ENCODE measurements around the gene SKIDA1. TPM values are rescaled to one million over a fixed set of nuclear protein-coding genes. Genes with fewer than 3 reads are reported as not detected.

The SKIDA1 gene
- total RNA-seq, 1 donor from 2014 or later = 2.7 TPM

DNA sequence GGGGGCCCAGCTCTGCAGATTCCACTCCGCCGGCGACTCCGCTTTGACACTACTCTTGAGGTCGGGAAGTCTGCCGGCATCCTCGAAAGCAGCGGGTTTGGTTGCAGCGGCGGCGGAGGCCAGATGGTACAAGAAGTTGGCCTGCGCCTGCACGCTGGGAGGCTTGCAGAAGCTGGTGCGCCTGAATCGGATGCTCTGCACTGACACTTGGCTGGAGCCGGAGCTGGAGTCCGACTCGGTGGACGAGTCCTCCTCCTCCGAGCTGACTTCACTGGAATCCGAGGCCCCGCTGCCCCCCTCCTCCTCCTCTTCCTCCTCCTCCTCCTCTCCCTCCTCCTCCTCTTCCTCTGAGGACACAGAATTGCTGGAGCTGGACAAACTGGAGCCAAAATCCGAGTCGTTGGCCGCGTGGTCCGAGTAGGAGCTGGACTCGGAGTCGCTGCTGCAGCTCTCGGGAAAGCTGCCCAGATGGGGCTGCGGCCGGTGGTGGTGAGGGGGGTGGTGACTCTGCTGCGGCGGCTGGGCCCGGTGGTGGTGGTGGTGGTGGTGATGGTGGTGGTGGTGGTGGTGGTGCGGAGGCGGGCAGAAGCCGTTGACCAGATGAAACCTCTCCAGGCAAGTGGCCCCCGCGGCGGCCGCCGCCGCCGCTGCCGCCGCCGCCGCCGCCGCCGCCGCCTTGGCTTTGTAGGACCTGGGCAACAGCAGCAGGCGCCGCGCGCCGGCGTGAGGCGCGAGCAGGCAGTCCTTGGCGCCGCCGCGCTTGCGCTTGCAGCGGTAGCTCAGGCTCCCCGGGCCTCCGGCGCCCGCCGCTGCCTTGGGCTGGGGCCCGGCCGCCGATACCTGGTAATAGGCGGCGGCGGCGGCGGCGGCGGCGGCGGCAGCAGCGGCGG is 9.0 kb downstream of the SKIDA1 start:
- Histone ChIP-seq H3K9me3 (replicated peaks) (no peaks in the 10 kb centered on the region), H3K27me3 (ENCODE audit: low read depth) (peaks cover 5% of the 10 kb centered on the region), H3K4me1 (peaks cover 52% of the 10 kb centered on the region), H3K4me3 (peak overlapping the region; percentile 75), H3K36me3 (no peaks in the 10 kb centered on the region), H3K27ac (replicated peaks) (peak overlapping the region; percentile 99)
- TF ChIP-seq, protein P1, sequence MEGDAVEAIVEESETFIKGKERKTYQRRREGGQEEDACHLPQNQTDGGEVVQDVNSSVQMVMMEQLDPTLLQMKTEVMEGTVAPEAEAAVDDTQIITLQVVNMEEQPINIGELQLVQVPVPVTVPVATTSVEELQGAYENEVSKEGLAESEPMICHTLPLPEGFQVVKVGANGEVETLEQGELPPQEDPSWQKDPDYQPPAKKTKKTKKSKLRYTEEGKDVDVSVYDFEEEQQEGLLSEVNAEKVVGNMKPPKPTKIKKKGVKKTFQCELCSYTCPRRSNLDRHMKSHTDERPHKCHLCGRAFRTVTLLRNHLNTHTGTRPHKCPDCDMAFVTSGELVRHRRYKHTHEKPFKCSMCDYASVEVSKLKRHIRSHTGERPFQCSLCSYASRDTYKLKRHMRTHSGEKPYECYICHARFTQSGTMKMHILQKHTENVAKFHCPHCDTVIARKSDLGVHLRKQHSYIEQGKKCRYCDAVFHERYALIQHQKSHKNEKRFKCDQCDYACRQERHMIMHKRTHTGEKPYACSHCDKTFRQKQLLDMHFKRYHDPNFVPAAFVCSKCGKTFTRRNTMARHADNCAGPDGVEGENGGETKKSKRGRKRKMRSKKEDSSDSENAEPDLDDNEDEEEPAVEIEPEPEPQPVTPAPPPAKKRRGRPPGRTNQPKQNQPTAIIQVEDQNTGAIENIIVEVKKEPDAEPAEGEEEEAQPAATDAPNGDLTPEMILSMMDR (IDR thresholded peaks at IDR 0.05; ENCODE audit: borderline replicate concordance) = no peak
- DNase-seq = peak; percentile 62
- intact Hi-C loops (cut with micrococcal nuclease) = no loop called here

DNA sequence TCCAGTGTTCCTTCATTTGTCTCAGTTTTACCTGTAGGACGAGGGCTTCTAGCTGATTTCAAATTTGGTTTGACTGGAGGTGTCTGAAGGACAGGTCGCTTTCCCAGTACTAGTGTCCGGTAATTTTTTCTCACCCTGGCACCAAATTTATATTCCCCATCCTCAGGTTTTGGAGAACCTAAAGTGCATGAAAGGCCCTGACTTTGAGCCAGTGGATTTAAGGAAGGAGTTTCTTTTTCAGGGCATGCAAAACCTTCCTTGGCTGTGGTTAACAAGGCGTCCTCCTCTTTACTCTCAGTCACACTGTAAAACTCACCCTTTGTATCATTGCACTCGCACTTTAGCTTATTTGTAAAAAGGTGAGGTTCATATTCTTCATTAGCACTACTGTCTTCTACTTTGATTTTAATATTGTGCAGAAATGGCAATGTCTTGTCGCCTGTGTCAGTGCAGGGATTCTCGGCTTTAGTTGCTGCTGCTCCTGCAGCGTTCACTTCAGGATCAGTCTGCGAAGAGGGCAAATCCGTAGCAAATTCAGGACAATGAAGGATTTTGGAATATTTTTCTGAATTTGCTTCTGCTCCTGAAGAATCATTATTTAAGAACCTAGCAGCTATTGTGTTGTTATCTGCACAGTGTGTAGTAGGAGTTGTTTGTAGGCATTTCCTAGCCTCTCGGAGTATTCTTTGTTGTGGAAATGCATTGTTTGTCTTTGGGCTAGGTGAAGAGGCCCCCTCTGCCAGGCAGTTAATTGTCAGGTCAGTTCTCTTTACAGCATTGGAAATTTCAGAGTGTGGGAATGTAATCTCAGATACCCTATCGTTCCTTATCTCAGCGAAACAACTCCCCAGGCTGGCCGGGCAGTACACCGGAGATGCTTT is 9.9 kb downstream of the SKIDA1 start:
- H3K9me3 ChIP-seq (replicated peaks) = no peaks in the 10 kb centered on the region
- H3K36me3 ChIP-seq = no peaks in the 10 kb centered on the region
- H3K4me1 ChIP-seq = peaks cover 52% of the 10 kb centered on the region
- peak overlapping the region; percentile 99 for H3K27ac ChIP-seq (replicated peaks)
- H3K27me3 ChIP-seq (ENCODE audit: low read depth) = peaks cover 5% of the 10 kb centered on the region
- intact Hi-C loops (cut with micrococcal nuclease) = no loop called here
- no peak for DNase-seq
- H3K4me3 ChIP-seq = peak overlapping the region; percentile 75
- TF ChIP-seq, protein P1 (IDR thresholded peaks at IDR 0.05; ENCODE audit: borderline replicate concordance) = no peak

DNA sequence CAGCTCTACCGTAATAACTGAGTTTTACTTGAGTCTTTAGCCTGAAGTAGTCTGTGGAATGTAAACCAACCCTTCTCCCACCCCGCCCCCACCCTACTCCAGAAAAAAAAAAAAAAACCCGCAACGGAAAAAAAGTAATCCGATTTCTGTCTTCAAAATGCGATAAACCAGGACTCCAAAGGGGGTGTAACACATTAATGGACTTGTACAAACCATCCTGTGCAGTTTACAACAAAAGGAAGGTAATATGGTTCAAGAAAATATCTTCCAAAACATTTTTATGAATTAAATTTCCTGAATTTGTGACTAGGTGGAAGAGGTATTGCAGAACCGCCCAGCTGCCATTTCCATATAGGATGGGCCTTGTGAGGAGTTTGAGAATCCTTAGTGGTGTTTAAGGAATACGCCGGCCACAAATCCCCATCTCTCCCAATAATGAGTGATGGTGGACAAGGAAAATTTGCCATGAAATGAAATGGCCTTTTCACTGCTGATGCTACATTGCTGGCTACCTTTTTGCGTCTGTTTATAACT is 10.6 kb downstream of the SKIDA1 start:
- no peak overlapping the region for H3K27ac ChIP-seq (replicated peaks)
- H3K36me3 ChIP-seq = no peaks in the 10 kb centered on the region
- H3K27me3 ChIP-seq (ENCODE audit: low read depth) = peaks cover 5% of the 10 kb centered on the region
- TF ChIP-seq, protein P1 (IDR thresholded peaks at IDR 0.05; ENCODE audit: borderline replicate concordance) = no peak
- H3K9me3 ChIP-seq (replicated peaks) = no peaks in the 10 kb centered on the region
- DNase-seq = no peak
- peaks cover 55% of the 10 kb centered on the region for H3K4me1 ChIP-seq
- H3K4me3 ChIP-seq = peak overlapping the region; percentile 75
- intact Hi-C loops (cut with micrococcal nuclease) = loop anchor here (5.0 kb wide), 1 partner anchor 217 kb away; no protein-coding TSS in a partner anchor

DNA sequence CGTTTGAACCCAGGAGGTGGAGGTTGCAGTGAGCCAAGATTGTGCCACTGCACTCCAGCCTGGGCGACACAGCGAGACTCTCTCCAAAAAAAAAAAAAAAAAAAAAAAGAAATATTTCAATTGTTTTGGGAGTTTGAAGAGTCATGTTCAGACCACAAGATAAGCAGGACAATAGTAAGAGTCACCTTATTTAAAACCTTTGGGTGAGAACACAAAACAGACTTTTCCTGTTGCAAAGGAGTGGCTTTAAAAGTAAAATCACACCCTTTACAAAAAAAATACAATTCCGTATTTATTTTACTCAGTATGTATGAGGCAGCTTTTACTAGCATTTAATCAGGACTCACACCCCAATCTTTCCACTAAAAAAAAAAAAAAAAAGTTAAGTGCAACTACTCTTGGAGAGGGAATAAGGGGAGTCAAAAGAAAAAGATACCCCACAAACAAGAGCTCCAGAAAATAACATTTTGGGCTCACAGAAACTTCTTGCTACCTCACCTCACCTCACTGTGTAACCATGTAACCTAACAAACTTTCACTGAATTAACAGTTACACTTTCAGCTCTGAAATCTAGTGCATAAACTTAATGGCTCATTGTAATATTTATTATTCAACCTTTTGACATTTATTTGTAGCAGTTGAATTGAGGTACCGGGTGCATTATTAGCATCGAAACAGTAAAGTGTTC is 11.2 kb downstream of the SKIDA1 start:
- no peak for DNase-seq
- TF ChIP-seq, protein P1 (IDR thresholded peaks at IDR 0.05; ENCODE audit: borderline replicate concordance) = no peak
- Histone ChIP-seq H3K27me3 (ENCODE audit: low read depth) (peaks cover 5% of the 10 kb centered on the region), H3K27ac (replicated peaks) (no peak overlapping the region), H3K9me3 (replicated peaks) (no peaks in the 10 kb centered on the region), H3K4me1 (peaks cover 52% of the 10 kb centered on the region), H3K4me3 (peak overlapping the region; percentile 75), H3K36me3 (no peaks in the 10 kb centered on the region)
- intact Hi-C loops (cut with micrococcal nuclease) = loop anchor here (5.0 kb wide), 1 partner anchor 218 kb away; no protein-coding TSS in a partner anchor

DNA sequence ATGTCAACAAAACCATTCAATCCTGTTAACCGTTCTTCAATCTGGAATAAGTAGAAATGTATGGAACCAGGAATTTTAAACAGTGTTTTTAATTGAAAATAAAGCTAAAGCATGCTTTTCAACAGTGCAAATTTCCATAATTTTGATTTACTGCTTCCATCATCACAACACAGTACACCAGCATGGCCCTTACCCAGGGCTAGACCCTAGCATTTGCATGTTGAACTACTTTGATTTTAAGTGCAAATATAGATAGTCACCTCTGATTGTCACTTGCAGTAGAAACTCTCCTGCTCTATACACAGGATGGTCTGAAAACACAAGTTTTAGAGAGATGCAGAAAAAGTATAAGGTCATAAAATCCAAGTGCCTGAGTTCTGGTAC is 12.1 kb downstream of the SKIDA1 start:
- TF ChIP-seq, protein P1 (IDR thresholded peaks at IDR 0.05; ENCODE audit: borderline replicate concordance) = no peak
- no peak overlapping the region for H3K4me3 ChIP-seq
- intact Hi-C loops (cut with micrococcal nuclease) = loop anchor here (5.0 kb wide), 1 partner anchor 219 kb away; no protein-coding TSS in a partner anchor
- no peaks in the 10 kb centered on the region for H3K9me3 ChIP-seq (replicated peaks)
- H3K27me3 ChIP-seq (ENCODE audit: low read depth) = peaks cover 5% of the 10 kb centered on the region
- no peaks in the 10 kb centered on the region for H3K36me3 ChIP-seq
- DNase-seq = no peak
- no peak overlapping the region for H3K27ac ChIP-seq (replicated peaks)
- peaks cover 45% of the 10 kb centered on the region for H3K4me1 ChIP-seq
